Esophagus muscularis mucosa (tissue), 4 donors: ENCODE measurements around the gene CLCN6. TPM values are rescaled to one million over a fixed set of nuclear protein-coding genes. Genes with fewer than 3 reads are reported as not detected.

Experiments used
- DNase-seq: peaks from one replicate; pipeline ENCODE4 v3.0.0-alpha.2; 2017; ENCODE audit errors: extremely low spot score
- H3K27ac ChIP-seq, 4 donors: fragments of 200-600 bp; sonication (generic); replicated peaks in 1 of 4; 1 replicate in 3 of 4; 2 replicates in 1 of 4; pipeline ENCODE4 v1.5.1; 2016 to 2019; ENCODE audit warnings: mild to moderate bottlenecking in 1 of 4
- H3K27me3 ChIP-seq, 4 donors: fragments of 200-600 bp; sonication (generic); one replicate each; pipeline versions ENCODE4 v1.5.1 to v1.6.0; 2016 to 2019
- H3K36me3 ChIP-seq, 4 donors: fragments of 200-600 bp; sonication (generic); one replicate each; pipeline ENCODE4 v1.5.1; 2016 to 2019
- H3K4me1 ChIP-seq, 4 donors: fragments of 200-600 bp; sonication (generic); one replicate each; pipeline ENCODE4 v1.5.1; 2016 to 2019
- H3K4me3 ChIP-seq, 4 donors: fragments of 200-600 bp; sonication (generic); 1 replicate in 2 of 4; 2 replicates in 2 of 4; pipeline ENCODE4 v1.5.1; 2016 to 2019; ENCODE audit warnings: mild to moderate bottlenecking in 4 of 4, moderate library complexity in 1 of 4
- H3K9me3 ChIP-seq, 4 donors: fragments of 200-600 bp; sonication (generic); 1 replicate in 3 of 4; 2 replicates in 1 of 4; pipeline ENCODE4 v1.5.1; 2016 to 2019
- CTCF ChIP-seq, 3 experiments: fragments of 200-600 bp in 2 of 3; fragments of 450-650 bp in 1 of 3; sonication (generic) in 2 of 3; IDR thresholded peaks; one replicate each; pipeline ENCODE4 v1.5.1; 2017 to 2019; ENCODE audit warnings: antibody characterized with exemption in 3 of 3, mild to moderate bottlenecking in 2 of 3, moderate library complexity in 1 of 3
- EP300 ChIP-seq: sonication (generic); formaldehyde crosslinking; IDR thresholded peaks from one replicate; pipeline ENCODE4 v1.6.1; 2017; ENCODE audit warnings: antibody characterized with exemption
- POLR2A ChIP-seq: fragments of 450-650 bp; IDR thresholded peaks from one replicate; pipeline ENCODE4 v1.6.1; 2017; ENCODE audit warnings: antibody characterized with exemption, moderate library complexity, mild to moderate bottlenecking, low read depth
- POLR2AphosphoS5 ChIP-seq, 2 donors: sonication (generic); formaldehyde crosslinking; IDR thresholded peaks; one replicate each; pipeline ENCODE4 v1.6.1; 2017; ENCODE audit warnings: antibody characterized with exemption in 2 of 2
- WGBS: methylation state at CpG from one replicate; pipeline ENCODE4 v1.1.5; 2018; 5-methylcytosine and 5-hydroxymethylcytosine counted together
- intact Hi-C: fragments of 100-400 bp; cut with DNase I; formaldehyde crosslinking; loops from one replicate; pipeline ENCODE4 v1.15.1; 2023
- total RNA-seq, 4 donors: library from RNA; depleted of rRNA; stranded (reverse); fragments of >200 nt; gene quantifications; one replicate each; pipeline versions ENCODE4 v1.1.0 to v1.2.1, GENCODE V29; 2016

CLCN6 gene
- total RNA-seq, 4 donors from 2014 or later, result 12.5 to 19.7 (median 15.5) TPM

- TF ChIP-seq POLR2AphosphoS5 (IDR thresholded peaks at IDR 0.05), result no peak
- Histone ChIP-seq H3K4me1 (peaks cover 15 to 21% (median 20%) of the 10 kb centered on the region in 4 donors), H3K27me3 (no peaks in the 10 kb centered on the region), H3K9me3 (no peaks in the 10 kb centered on the region), H3K36me3 (no peaks in the 10 kb centered on the region), H3K4me3 (no peak overlapping the region), H3K27ac (no peak overlapping the region)
- intact Hi-C loops, result no loop called here
- WGBS, result 83% methylated on average over 12 of the region's 12 CpGs
- DNase-seq, result no peak
Measured at GRCh38 chr1:11781297-11781696, 24.7 kb upstream of the CLCN6 start.

- Histone ChIP-seq H3K4me3 (no peak overlapping the region), H3K36me3 (no peaks in the 10 kb centered on the region), H3K4me1 (peaks cover 23 to 31% (median 29%) of the 10 kb centered on the region in 4 donors), H3K9me3 (no peaks in the 10 kb centered on the region), H3K27me3 (no peaks in the 10 kb centered on the region), H3K27ac (no peak overlapping the region)
- WGBS, result 86% methylated on average over 4 of the region's 6 CpGs
- intact Hi-C loops, result no loop called here
- DNase-seq, result no peak
- no peak for TF ChIP-seq CTCF (IDR thresholded peaks at IDR 0.05)
- TF ChIP-seq EP300, result no peak
- TF ChIP-seq POLR2A, result no peak
- TF ChIP-seq POLR2AphosphoS5 (IDR thresholded peaks at IDR 0.05), result no peak
Measured at GRCh38 chr1:11782127-11782708, 23.8 kb upstream of the CLCN6 start.

GRCh38 chr1:11783556-11783955, 22.4 kb upstream of the CLCN6 start:
- TF ChIP-seq POLR2A, result no peak
- TF ChIP-seq POLR2AphosphoS5 (IDR thresholded peaks at IDR 0.05), result no peak
- TF ChIP-seq EP300, result no peak
- TF ChIP-seq CTCF (IDR thresholded peaks at IDR 0.05), result no peak
- no peak overlapping the region for H3K4me3 ChIP-seq
- H3K4me1 ChIP-seq, result peaks cover 36 to 44% (median 42%) of the 10 kb centered on the region in 4 donors
- no peak overlapping the region for H3K27ac ChIP-seq
- intact Hi-C loops, result no loop called here
- H3K9me3 ChIP-seq, result no peaks in the 10 kb centered on the region
- no peaks in the 10 kb centered on the region for H3K36me3 ChIP-seq
- DNase-seq, result no peak
- WGBS, result 90% methylated on average over 6 of the region's 6 CpGs
- H3K27me3 ChIP-seq, result no peaks in the 10 kb centered on the region

- DNase-seq, result no peak
- Histone ChIP-seq H3K4me3 (peak overlapping the region; percentile 34 to 52 (median 40)), H3K27me3 (no peaks in the 10 kb centered on the region), H3K4me1 (peaks cover 45 to 53% (median 51%) of the 10 kb centered on the region in 4 donors), H3K27ac (peak overlapping the region; percentile 47 to 57 (median 48)), H3K36me3 (peaks cover 0 to 1% (median 0%) of the 10 kb centered on the region in 4 donors), H3K9me3 (no peaks in the 10 kb centered on the region)
- intact Hi-C loops, result no loop called here
- WGBS, result 74% methylated on average over 19 of the region's 21 CpGs
- TF ChIP-seq EP300 (no peak), POLR2A (no peak), POLR2AphosphoS5 (IDR thresholded peaks at IDR 0.05) (no peak), CTCF (IDR thresholded peaks at IDR 0.05) (no peak)
Measured at GRCh38 chr1:11784256-11784992, 21.6 kb upstream of the CLCN6 start.

GRCh38 chr1:11784993-11785769, 20.8 kb upstream of the CLCN6 start:
- no peak for DNase-seq
- peak; percentile 56 to 63 for TF ChIP-seq POLR2AphosphoS5 (IDR thresholded peaks at IDR 0.05)
- TF ChIP-seq POLR2A, result no peak
- peak; percentile 77 to 92 (median 78) for TF ChIP-seq CTCF (IDR thresholded peaks at IDR 0.05)
- no peak for TF ChIP-seq EP300
- peak overlapping the region; percentile 47 to 57 (median 48) for H3K27ac ChIP-seq
- no peaks in the 10 kb centered on the region for H3K9me3 ChIP-seq
- H3K27me3 ChIP-seq, result no peaks in the 10 kb centered on the region
- peaks cover 0 to 8% (median 0%) of the 10 kb centered on the region in 4 donors for H3K36me3 ChIP-seq
- intact Hi-C loops, result loop anchor here (5.0 kb wide), 1 partner anchor 48 kb away; the partner anchor contains the start of gene AGTRAP
- H3K4me1 ChIP-seq, result peaks cover 53 to 60% (median 59%) of the 10 kb centered on the region in 4 donors
- WGBS, result 22% methylated on average over 6 of the region's 30 CpGs
- peak overlapping the region; percentile 34 to 52 (median 40) for H3K4me3 ChIP-seq
